Astrocyte of the hippocampus (primary cell): Measurements from ENCODE around the gene NDUFS6.
"Not testable (repeated sequence)": the region's sequence is repeated elsewhere in the genome, so short reads cannot be mapped to it uniquely, and the experiment has no call there.

Experiments used
- DNase-seq: peaks from one replicate; pipeline ENCODE4 v3.0.0; 2011; ENCODE audit warnings: low read depth, low spot score

The NDUFS6 gene

DNA sequence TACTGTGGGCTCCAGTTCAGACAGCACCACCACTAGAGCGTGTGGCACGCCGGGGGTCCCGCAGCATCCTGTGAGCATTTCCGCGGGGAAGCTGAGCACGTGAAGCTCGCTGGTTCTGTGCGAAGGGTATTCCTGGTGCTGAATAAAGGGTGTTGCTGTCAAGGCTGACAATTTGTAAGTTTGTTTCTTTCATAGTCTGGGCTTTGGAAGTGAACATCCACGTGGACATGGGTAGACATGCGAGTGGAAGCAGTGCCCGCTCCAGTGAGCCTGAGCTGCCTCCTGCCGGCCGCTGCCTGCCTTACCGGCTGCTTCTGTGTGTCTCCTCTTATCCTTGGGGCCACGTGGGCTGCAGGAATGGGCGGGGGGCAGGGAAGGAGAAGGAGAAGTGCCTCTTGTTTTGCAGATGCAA is 14.7 kb downstream of the NDUFS6 start:
- DNase-seq, result no peak

DNA sequence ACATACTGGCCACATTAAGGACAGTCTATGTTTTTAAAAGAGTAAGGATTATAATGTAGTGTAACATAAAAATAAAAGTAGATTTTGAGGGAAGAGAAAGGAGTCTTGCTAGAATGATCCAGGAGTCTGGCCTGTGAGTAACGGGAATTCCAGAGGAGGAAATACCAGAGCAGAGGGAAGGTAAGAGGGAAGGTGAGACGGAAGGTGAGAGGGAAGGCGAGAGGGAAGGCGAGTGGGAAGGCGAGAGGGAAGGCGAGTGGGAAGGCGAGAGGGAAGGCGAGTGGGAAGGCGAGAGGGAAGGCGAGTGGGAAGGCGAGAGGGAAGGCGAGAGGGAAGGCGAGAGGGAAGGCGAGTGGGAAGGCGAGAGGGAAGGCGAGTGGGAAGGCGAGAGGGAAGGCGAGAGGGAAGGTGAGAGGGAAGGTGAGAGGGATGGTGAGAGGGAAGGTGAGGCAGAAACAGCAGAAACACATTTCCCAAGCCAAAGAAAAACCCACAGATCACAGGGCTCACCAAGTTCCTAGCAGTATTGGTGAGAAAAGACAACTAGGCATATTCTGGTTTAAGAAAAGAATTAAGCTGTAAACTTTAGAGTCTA is 15.4 kb downstream of the NDUFS6 start:
- DNase-seq, result not testable (repeated sequence)

DNA sequence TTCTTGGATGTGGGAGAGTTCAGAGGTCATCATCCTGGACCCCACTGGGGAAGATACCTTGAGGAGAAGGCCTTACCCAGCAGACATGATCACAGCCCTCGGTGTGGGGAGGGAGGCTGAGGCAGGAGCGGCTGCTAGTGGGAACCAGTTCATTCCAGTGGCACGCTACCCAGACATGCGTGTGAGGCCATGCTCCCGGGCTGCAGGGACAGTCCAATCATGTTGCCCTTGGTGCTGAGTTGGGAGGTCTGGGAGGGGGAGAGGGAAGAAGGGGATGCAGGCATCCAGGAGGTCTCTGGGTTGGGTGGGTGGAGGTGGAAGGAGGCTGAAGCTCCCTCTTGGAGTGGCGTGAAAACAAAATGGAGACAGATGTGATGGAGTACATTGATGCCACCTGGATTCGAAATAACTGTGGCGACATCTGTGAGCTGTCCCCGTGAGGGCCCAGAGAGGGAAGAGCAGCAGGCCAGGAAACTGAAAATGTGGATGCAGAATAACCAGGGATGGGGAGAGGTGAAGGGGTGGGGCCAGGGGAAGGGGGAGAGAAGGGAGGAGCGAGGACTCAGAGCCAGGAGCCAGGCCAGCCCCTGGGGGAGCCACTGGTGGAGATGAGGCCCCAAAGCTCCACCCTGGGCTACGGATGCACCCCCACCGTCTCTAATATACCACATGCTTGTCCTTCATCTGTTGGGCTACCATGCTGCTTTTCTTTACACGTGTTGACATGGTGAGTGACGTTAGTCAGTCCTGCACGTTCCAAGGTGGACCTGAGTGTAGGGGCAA is 16.2 kb downstream of the NDUFS6 start:
- DNase-seq, result no peak

DNA sequence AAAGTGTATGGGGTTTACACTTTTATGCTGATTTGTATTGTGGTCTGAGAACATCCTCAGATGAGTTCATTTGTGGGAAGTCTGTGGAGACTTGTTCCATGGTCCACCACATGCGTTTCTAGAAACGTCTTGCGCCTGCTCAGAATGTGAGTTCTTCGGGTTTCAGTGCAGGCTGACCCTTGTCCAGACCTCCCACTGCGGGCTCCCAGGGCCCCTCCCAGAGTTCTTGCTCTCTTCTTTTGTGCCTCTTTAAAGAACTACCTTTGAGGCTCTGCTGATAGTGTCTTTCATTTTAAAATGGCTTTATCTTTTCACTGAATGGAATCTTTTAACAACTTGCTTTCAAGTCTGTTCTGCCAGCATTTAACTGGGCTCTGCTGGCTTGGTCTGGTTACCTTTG is 17.6 kb downstream of the NDUFS6 start:
- no peak for DNase-seq

DNA sequence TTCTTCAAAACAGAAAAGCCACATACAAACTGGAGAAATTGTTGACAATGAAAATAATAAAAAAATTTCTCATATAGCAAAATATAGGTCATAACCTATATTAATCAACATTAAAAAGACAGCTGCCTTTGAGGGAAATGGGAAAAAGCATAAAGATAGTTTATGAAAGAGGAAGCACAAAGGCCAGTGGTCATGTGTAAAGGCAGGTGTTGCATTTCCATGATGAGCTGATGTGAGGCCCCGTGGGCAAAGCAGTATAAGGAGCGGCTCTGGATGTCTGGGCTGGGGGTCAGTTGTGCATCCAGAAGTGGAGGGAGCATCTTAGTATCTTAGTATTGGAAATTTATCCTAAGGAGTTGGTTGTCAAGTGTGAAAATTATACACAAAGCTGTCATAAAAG is 18.3 kb downstream of the NDUFS6 start:
- no peak for DNase-seq

DNA sequence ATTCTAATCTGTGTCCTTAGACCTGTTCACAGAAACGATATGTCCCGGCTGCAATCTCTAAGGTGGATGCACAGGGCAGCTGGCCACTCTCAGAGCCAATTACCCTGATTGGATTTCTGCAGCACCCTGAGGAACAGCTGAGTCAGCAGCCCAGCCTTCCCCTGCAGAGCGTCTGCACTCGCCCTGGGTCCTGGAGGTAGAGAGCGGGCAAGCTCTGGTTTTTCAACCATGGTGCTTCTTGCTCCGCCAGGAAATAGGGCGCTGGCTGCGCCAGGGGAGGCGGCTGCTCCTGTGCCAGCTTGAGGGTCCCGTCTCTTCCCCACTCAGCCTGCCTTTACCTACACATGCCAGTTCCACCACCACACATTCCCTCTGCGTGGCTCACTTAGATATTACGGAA is 19.2 kb downstream of the NDUFS6 start:
- no peak for DNase-seq

DNA sequence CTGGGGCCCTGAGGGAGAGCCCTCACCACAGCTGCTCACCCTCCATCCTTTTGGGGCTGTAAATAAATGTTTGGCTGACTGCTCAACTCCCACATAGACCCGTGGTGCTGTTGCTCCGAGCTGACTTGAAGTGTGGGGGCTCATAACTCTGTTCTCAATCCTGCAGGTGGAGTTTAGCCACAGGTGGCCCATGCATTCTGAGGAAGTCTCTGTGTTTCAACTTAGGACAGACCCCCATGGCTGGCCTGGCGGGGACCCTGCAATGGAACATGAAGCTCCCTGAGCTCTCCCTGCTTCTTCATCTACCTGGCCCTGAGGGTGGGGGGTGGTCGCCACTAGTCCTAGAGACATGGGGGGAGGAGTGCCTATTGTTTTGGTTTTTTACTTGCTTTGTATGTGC is 19.7 kb downstream of the NDUFS6 start:
- DNase-seq, result no peak

DNA sequence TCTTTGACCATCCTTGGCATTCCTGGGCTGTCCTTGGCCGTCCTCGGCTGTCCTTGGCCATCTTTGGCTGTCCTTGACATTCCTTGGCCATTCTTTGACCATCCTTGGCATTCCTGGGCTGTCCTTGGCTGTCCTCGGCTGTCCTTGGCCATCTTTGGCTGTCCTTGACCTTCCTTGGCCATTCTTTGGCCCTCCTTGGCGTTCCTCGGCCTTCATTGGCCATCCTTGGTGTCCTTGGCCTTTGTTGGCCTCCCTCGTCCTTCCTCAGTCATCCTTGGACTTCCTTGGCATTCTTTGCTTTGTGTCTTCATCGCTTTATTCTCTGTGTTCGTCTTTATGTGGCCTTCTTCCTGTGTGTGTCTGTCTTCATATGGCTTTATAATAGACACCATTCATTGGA is 20.7 kb downstream of the NDUFS6 start:
- DNase-seq, result no peak

DNA sequence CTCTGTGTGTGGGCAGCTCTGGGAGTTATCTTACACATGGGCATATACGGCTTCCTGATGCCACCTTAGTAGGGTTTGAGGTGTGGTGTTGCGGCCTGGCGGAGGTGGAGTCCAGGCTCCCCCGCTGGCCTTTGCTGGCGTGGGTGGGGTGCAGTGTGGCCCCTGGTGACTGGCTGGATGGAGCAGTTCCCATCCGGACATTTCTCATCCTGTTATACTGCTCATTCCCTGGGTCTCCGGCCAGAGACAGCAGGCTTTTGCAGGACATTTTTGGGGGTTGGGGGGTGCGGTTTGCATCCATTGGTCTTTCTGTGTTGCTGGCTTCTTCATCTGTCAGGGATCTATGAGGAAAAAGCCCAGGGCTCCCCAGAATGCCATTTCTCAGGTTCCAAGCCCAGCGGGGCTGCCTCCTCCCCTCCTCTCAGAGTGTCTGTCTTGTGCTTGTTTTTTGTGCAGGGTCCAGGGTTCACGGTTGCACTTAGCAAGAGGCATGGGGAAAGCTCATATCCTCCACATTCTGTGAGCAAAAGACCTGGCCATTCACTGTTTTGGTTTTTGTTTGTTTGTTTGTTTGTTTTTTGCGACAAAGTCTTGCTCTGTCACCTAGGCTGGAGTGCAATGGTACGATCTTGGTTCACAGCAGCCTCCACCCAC is 22.3 kb downstream of the NDUFS6 start:
- DNase-seq, result no peak

DNA sequence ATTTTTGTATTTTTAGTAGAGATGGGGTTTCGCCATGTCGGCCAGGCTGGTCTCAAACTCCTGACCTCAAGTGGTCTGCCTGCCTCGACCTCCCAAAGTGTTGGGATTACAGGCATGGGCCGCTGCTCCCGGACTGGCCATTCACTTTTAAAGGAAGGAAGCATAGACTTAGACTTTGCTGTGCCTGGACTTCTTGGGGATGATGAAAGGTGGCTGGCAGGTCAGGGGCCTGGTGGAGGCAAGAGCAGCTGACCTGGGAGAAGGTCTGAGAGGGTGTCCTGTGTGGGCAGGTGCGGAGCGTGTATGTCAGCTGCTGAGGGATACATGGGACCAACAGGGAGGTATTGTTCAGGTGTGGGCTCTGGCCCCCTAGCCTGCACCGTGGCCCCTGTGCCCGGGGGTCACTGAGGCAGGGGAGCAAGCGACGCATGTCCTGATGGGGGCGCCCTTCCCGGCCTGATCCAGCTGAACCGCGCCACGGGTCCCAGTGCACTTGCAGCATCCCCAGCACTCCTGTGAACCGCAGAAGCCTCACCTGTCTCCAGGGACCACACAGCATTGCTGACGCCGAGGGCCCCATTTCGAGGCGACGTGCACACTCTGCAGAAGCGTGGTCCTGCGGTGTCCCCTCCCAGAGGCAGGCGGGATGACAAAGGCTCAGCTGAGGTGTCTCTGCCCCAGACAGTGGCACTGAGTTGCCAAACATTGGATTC is 23.1 kb downstream of the NDUFS6 start:
- DNase-seq, result no peak

DNA sequence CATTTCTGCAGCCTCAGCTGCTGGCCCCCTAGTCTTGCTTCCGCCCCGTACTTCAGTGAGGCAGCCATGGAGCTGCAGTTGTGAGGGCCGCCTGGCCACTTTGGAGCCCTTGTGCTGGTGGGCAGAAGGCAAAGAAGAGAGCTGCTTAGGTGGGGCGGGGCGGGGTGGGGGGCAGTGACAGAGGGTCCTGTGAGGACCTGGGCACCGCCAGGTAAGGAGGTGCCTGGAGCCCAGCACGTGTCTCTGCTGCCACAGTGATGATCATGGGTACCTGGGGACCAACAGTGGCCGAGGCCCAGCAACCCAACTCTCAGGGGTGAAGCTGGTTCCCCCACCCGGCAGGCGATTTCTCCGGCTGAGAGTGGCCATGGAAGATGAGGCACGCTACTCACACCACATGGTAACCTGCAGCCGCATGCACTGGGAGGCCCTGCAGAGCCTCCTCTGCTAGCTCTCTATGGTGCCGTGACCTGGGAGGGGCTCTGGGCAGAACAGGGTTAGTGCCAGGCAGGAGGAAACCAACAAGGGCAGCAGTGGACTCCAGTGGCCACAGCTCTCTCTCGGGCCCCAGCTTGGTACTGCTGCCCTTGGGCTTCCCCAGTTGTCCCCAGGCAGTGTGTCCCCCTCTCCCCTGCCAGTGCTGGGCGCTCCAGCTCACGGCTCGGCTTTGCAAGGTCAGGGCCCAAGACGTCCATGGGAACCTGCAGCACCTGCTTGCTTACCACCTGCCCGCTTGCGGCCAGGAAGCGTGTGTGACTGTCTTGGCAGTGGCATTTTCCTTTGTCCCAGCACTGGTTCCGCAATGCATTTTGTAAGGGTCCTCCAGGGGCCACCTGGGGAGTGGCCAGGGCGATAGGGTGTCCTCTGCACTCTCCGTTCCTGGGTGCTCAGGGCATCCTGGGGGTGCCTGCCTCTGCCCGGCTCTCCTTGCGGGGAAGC is 24.0 kb downstream of the NDUFS6 start:
- DNase-seq, result no peak

DNA sequence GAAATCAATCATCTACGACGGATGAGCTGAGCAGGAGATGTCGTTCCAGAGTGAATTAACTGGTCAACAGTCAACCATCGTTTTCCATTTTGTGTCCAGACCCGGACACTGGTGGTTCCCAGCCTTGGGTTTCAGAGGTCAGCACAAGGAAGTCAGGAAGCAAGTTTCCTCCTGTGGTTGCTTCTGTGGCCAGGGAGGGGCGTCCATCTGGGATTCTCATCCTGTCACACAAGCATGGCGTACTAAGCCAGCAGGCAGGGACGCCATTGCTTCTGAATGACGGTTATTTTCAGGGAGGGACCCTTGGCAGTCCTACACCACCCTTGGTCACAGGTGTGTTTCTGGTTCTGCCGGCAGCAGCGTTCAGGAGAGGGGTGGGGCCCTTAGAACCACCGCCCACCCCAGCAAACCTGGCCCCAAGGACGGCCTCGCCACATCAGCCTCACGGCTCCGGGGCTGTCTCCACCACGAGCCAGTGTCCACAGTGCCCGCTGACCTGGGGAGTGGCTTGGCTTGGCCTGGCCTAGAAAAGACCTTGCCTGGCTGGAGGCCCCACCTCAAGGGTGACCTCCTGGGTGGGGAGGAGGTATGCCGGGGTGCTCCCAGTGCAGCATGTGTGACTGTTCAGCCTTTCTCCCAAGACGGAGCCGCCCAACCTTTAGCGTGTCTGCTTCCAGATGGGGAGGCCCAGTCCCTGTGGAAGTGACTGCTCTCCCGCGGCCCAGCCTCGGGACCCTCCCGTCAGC is 25.2 kb downstream of the NDUFS6 start:
- DNase-seq, result no peak

DNA sequence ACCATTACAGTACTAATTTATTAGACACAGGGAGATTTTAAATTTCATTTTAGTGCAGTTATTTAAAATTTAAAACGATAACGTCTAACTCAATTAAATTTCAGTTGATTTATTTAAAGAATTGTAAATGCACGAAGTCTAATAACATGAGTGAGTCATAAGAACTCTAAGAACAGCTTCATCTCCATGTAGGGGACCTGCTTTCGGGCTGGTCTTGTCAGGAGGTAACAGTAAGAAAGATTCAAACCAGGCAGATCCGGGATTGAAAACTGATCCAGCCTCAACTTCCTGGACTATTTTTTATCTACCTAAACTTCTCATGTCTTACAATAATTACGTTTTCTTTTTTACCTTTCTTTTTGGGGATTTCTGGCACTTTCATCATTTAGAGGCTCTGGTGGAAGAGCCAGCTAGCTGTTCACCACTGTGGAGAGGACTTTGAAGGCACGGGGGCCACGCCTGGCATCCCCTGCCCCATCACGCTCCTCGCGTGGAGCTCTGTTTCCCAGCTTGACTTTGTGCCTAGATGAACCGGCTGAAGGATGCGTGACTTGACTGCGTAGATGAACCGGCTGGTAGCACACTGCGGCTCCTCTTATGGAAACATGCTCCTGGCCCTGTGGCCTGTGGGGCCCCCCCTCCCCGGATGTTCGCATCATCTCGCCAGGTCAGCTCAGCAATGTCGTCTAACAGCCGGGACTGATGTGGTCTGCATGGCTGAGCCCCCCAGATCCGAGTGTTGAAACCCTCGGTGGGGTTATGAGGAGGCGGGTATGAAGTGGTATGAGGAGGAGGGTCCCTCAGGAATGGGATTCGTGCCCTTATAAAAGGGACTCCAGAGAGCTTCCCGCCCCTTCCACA is 26.0 kb downstream of the NDUFS6 start:
- no peak for DNase-seq

DNA sequence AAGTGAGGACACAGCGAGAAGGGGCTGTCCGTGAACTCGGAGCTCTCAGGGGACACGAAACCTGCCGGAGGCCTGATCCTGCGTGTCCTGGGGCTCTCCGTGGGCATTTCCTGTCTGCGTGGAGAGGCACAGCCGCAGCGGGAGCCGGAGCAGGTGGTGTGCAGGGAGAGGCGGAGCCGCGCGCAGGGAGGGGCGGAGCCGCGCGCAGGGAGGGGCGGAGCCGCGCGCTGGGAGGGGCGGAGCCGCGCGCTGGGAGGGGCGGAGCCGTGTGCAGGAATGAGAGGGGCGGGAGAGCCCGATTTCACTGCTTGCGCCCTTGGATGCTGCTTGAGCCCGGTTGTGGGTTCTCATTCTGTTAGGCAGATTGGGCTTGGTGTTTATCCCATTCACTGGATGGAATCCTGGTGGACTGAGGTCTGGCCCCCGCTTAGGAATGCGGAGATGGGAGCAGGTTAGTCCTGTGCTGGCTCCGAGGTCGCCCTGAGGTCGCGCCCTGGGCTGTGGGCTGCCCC is 26.7 kb downstream of the NDUFS6 start:
- DNase-seq, result no peak

DNA sequence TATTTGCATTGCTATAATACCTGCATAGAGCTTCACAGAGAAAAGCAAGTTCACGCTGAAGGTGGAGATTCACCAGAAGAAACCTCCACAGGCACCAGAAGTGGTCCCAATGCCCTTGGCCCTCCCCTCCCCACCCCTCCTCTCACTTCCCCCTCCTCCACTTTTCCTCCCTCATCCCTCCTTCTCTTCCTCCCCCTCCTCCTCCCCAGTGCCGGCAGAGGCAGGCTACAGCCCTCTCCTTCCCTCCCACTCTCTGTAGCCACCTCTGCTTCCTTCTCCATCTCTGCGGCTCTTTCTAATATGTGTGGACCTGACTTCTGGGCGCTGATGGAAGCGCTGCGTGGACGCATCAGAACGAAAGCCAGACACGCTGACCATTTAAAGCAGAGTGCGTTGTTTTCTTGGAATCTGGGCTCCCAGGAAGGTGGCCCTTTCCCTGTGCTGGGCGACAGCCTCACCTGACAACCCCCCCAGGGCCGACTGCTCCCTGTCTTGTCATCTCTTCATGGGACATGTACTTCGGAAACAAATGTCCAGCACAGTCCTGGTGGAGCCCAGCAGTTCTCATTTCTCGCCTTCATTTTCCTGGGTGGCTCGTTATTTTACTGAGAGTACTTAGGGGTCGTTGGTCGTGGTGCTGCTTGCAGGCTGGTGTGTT is 29.5 kb downstream of the NDUFS6 start:
- DNase-seq, result no peak

DNA sequence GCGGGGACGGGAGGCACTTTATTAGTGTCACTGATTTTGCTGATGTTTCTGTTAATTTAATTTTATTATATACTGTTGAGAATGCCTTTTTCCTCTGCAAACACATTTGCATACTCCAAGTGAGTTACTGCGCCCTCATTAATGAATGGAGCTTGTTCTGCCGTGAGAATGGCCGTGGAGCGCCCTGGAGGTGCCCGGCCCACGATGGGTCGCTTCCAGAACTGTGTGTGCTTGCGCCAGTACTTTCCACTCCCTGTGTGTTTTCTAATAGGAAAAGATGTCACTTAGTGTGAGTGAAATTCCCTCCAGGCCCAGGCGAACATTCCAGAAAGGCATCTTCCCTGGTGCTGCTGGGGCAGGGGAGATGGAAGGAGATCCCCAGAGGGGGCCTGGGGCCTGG is 30.1 kb downstream of the NDUFS6 start:
- no peak for DNase-seq

DNA sequence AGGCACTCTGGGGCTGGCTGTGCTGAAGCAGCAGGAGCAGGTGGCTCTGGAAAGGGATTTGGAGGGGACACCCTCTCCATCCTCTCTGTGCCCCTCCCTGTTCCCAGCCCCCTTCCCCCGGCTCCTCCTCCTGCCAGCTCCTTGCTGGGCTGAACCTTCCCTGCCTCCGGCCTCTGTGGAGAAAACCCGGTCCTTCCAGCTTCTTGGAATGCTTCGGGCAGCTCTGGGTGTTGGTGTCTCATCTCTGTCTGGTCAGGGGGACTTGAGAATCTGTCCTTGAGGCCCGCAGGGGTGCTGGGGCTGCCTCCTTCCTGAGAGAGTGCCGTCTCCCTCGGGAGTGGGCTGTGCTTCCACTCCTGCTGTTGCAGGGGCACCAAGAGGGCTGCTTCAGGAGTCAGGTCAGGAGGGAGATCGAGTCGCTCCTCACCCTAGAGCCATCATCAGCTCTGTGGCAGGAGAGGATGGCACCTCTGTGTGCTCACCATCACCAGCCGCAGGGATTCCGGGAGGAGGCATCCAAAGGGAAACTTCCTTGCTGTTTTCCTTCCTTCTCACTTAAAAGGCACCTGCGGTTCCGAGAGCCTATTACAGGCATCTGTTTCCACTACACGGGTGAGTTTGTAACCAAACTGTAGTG is 30.6 kb downstream of the NDUFS6 start:
- no peak for DNase-seq

DNA sequence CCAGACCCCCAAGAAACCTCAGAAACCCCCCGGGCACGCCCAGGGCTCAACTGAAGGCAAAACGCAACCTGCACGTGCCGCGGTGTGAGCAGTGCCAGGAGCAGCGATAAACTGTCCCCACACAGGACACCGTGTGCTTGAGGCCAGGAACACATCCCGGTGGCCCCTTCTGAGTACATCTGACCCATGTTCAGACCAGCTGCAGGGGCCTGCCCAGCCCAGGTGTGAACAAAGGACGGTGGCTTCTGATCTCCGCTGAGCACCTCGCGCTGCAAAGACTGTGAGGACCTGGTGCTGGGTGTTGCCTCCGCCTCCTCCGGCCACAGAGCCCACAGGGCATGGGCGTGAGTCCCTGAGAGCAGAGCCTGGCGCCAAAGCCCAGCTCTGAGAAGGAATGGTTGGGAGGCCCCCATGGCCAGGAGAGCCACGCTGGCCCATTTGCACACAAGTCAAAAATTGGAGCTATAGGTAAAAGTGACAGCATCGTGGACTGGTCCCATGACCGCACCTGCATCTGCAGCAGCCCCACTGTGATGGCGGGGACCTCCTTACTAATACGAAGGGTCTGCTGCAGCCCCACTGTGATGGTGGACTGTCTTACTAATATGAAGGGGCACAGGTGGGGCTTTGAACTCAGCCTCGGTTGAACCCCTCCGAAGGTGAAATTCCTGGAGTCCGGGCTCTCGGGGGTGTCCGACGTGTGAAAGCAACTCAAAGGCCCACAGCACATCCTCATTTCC is 31.5 kb downstream of the NDUFS6 start:
- no peak for DNase-seq
